ENCODE measurements around the gene TRPV4.

DNA sequence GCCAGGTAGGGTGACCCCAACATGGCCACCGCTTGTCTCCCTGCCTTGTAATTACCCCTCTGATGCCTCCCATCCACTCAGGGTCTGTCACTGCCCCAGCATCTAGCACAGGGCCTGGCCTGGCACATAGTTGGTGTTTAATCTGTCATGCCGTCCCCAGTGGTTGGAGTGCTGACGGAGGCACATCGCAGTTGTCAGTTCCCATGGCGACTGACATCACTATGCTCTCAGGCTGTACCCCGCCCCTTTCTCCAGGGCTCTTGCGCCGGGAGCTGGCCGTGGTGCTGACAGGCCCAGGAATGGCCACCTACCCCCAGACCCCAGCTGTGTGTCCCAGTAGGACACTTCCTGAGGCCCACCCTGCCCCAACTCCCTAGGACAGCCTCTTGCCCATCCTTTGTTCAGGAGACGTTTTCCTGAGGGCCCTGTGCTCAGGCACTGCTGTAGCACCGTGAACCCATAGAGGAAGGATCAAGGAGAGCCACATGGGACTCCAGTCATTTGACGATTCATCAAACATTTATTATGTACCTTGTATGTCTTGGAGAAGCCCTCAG lies 96.6 kb downstream of the TRPV4 start:
- TF ChIP-seq CTCF (conservative IDR thresholded peaks at IDR 0.05; ENCODE audit: low read depth, low read length) (no peak), EZH2phosphoT487 (IDR thresholded peaks at IDR 0.05; ENCODE audit: borderline replicate concordance, low read length) (no peak), EZH2 (IDR thresholded peaks at IDR 0.05; ENCODE audit: low read length, unreplicated experiment) (no peak)

All from PC-3 (cell line).